H1 (cell line): ENCODE results near the gene EYA2. TPM values are rescaled to one million over a fixed set of nuclear protein-coding genes. Genes with fewer than 3 reads are reported as not detected.

Source experiments
- CTCF ChIA-PET: fragments of 300-600 bp; sonication (Branson Sonifier 250); formaldehyde crosslinking; loops from one replicate; lab custom pipeline; 2021; ENCODE audit not compliant: partially characterized antibody; lab: Charles Lee
- POLR2A ChIA-PET: fragments of 300-600 bp; sonication (Branson Sonifier 250); formaldehyde crosslinking; loops from one replicate; lab custom pipeline; 2021; ENCODE audit warnings: inconsistent platforms; ENCODE audit not compliant: partially characterized antibody; lab: Charles Lee
- DNase-seq, 2 experiments: peaks; one replicate each; pipeline versions ENCODE4 v3.0.0 to v3.0.0-alpha.2; 2010 to 2022; ENCODE audit warnings: low spot score in 2 of 2, low read depth in 1 of 2, mixed read lengths in 1 of 2
- FAIRE-seq: peaks from 2 replicates; lab custom pipeline; 2011; peaks lifted over from hg19 to GRCh38; lab: Jason Lieb, UNC
- H2AFZ ChIP-seq: 2 replicates; pipeline ENCODE4 v1.8.1; 2012; ENCODE audit warnings: low read length, inconsistent platforms
- H2AK5ac ChIP-seq: 2 replicates; pipeline ENCODE4 v1.6.1; 2013; ENCODE audit warnings: low read depth, low read length
- H2BK120ac ChIP-seq: replicated peaks from 2 replicates; pipeline ENCODE3; 2013; ENCODE audit warnings: low read depth, low read length, inconsistent platforms
- H2BK12ac ChIP-seq: 2 replicates; pipeline ENCODE4 v1.6.1; 2013; ENCODE audit warnings: low read depth, low read length
- H2BK15ac ChIP-seq: 2 replicates; pipeline ENCODE4 v1.6.1; 2013; ENCODE audit warnings: low read length
- H2BK20ac ChIP-seq: 2 replicates; pipeline ENCODE4 v1.6.1; 2013; ENCODE audit warnings: low read length
- H2BK5ac ChIP-seq: 2 replicates; pipeline ENCODE4 v1.6.1; 2013; ENCODE audit warnings: low read depth, low read length
- H3K14ac ChIP-seq: 2 replicates; pipeline ENCODE4 v1.6.1; 2013; ENCODE audit warnings: inconsistent platforms; ENCODE audit not compliant: insufficient read length
- H3K18ac ChIP-seq: 2 replicates; pipeline ENCODE4 v1.6.1; 2013; ENCODE audit warnings: low read length; ENCODE audit errors: extremely low read depth
- H3K23ac ChIP-seq: 2 replicates; pipeline ENCODE4 v1.6.1; 2013; ENCODE audit warnings: inconsistent platforms; ENCODE audit not compliant: insufficient read length
- H3K23me2 ChIP-seq: 2 replicates; pipeline ENCODE4 v1.6.1; 2013; ENCODE audit warnings: low read depth, low read length
- H3K27ac ChIP-seq: 2 replicates; pipeline ENCODE4 v1.6.1; 2011; ENCODE audit warnings: low read depth, low read length, inconsistent platforms
- H3K27me3 ChIP-seq, 4 experiments: replicated peaks in 1 of 4; 1 replicate in 1 of 4; 2 replicates in 3 of 4; pipeline versions ENCODE4 v1.6.1 to v1.8.1; 2011 to 2013; ENCODE audit warnings: low read length in 3 of 4, mild to moderate bottlenecking in 3 of 4, inconsistent platforms in 2 of 4, mixed read lengths in 2 of 4, moderate library complexity in 1 of 4; ENCODE audit not compliant: control insufficient read depth in 3 of 4, insufficient read depth in 3 of 4; ENCODE audit errors: extremely low read depth in 1 of 4
- H3K36me3 ChIP-seq, 4 experiments: 2 replicates each; pipeline versions ENCODE4 v1.6.1 to v1.8.1; 2011 to 2013; ENCODE audit warnings: mild to moderate bottlenecking in 4 of 4, low read length in 3 of 4, moderate library complexity in 2 of 4, control low read depth in 1 of 4, inconsistent platforms in 1 of 4; ENCODE audit not compliant: insufficient read depth in 4 of 4, control insufficient read depth in 2 of 4
- H3K4ac ChIP-seq: replicated peaks from 2 replicates; pipeline ENCODE3; 2013; ENCODE audit warnings: low read length, low read depth, mixed read lengths, inconsistent platforms; ENCODE audit not compliant: insufficient read length
- H3K4me1 ChIP-seq, 4 experiments: replicated peaks in 1 of 4; 1 replicate in 1 of 4; 2 replicates in 3 of 4; pipeline versions ENCODE4 v1.6.1 to v1.8.1; 2011 to 2013; ENCODE audit warnings: low read length in 3 of 4, inconsistent platforms in 2 of 4, mixed read lengths in 1 of 4; ENCODE audit not compliant: insufficient read depth in 4 of 4, control insufficient read depth in 3 of 4
- H3K4me2 ChIP-seq, 2 experiments: 2 replicates each; pipeline versions ENCODE4 v1.6.1 to v1.8.1; 2011 to 2013; ENCODE audit warnings: low read depth in 2 of 2, low read length in 2 of 2, control low read depth in 1 of 2, inconsistent platforms in 1 of 2, mild to moderate bottlenecking in 1 of 2; ENCODE audit not compliant: insufficient read depth in 1 of 2
- H3K4me3 ChIP-seq, 4 experiments: fragments of 200-600, 300-600 bp in 1 of 4; sonication (generic), shearing (Covaris generic), sonication (Bioruptor Twin) in 1 of 4; 2 replicates each; pipeline versions ENCODE4 v1.5.1 to v1.8.1; 2011 to 2016; ENCODE audit warnings: low read length in 4 of 4, low read depth in 3 of 4, control low read depth in 2 of 4, inconsistent platforms in 2 of 4, mild to moderate bottlenecking in 2 of 4, mixed read lengths in 1 of 4, moderate library complexity in 1 of 4; ENCODE audit not compliant: insufficient read depth in 2 of 4; ENCODE audit errors: extremely low read depth in 1 of 4
- H3K56ac ChIP-seq: replicated peaks from 2 replicates; pipeline ENCODE3; 2013; ENCODE audit warnings: low read depth, mild to moderate bottlenecking, mixed read lengths, low read length, inconsistent platforms; ENCODE audit not compliant: insufficient read length
- H3K79me1 ChIP-seq: 2 replicates; pipeline ENCODE4 v1.6.1; 2013; ENCODE audit warnings: low read depth, low read length, control low read depth
- H3K79me2 ChIP-seq, 2 experiments: 2 replicates each; pipeline versions ENCODE4 v1.6.1 to v1.8.1; 2012 to 2013; ENCODE audit warnings: low read length in 2 of 2, mild to moderate bottlenecking in 2 of 2, inconsistent platforms in 1 of 2; ENCODE audit not compliant: insufficient read depth in 2 of 2, control insufficient read depth in 1 of 2
- H3K9ac ChIP-seq, 4 experiments: replicated peaks in 1 of 4; 1 replicate in 1 of 4; 2 replicates in 3 of 4; pipeline versions ENCODE4 v1.6.1 to v1.8.1; 2011 to 2013; ENCODE audit warnings: low read depth in 3 of 4, low read length in 3 of 4, control low read depth in 2 of 4, mild to moderate bottlenecking in 2 of 4, moderate library complexity in 2 of 4, inconsistent platforms in 1 of 4; ENCODE audit errors: extremely low read depth in 1 of 4
- H3K9me3 ChIP-seq, 2 experiments: 2 replicates each; pipeline versions ENCODE4 v1.6.1 to v1.8.1; 2012 to 2013; ENCODE audit warnings: mild to moderate bottlenecking in 2 of 2, moderate library complexity in 2 of 2, control low read depth in 1 of 2, inconsistent platforms in 1 of 2, low read depth in 1 of 2, low read length in 1 of 2, mixed read lengths in 1 of 2; ENCODE audit not compliant: insufficient read depth in 2 of 2
- H4K20me1 ChIP-seq, 2 experiments: replicated peaks in 1 of 2; 2 replicates each; pipeline versions ENCODE3 to v1.8.1; 2011 to 2013; ENCODE audit warnings: inconsistent platforms in 2 of 2, low read length in 2 of 2, mild to moderate bottlenecking in 1 of 2; ENCODE audit not compliant: insufficient read depth in 2 of 2, control insufficient read depth in 1 of 2
- H4K5ac ChIP-seq: 2 replicates; pipeline ENCODE4 v1.6.1; 2013; ENCODE audit warnings: low read length, low read depth, mixed read lengths, inconsistent platforms; ENCODE audit not compliant: insufficient read length
- H4K8ac ChIP-seq: 2 replicates; pipeline ENCODE4 v1.8.0; 2013; ENCODE audit warnings: mild to moderate bottlenecking, moderate library complexity, low read length, inconsistent platforms; ENCODE audit not compliant: insufficient read depth; ENCODE audit errors: extremely low read depth
- H4K91ac ChIP-seq: replicated peaks from 2 replicates; pipeline ENCODE3; 2013; ENCODE audit warnings: low read length, mixed read lengths, inconsistent platforms; ENCODE audit not compliant: insufficient read length
- ASH2L ChIP-seq: fragments of 200-600, 300-600 bp; sonication (generic); IDR thresholded peaks from one replicate; pipeline ENCODE4 v1.7.1; 2017; ENCODE audit warnings: low read length
- BACH1 ChIP-seq: IDR thresholded peaks from 2 replicates; pipeline ENCODE4 v1.6.1; 2012; ENCODE audit warnings: low read length, improper control_type of control experiment
- FOSL1 ChIP-seq: IDR thresholded peaks from 2 replicates; pipeline ENCODE4 v1.6.1; 2011; ENCODE audit warnings: mild to moderate bottlenecking, low read depth, low read length, moderate library complexity; ENCODE audit not compliant: insufficient read depth
- GABPA ChIP-seq: IDR thresholded peaks from 2 replicates; pipeline ENCODE4 v1.6.1; 2011; ENCODE audit warnings: mild to moderate bottlenecking, low read length, moderate library complexity, borderline replicate concordance; ENCODE audit not compliant: insufficient read depth
- GTF2F1 ChIP-seq: IDR thresholded peaks from 2 replicates; pipeline ENCODE4 v1.6.1; 2012; ENCODE audit warnings: low read depth, low read length, improper control_type of control experiment, borderline replicate concordance
- MAX ChIP-seq: IDR thresholded peaks from 2 replicates; pipeline ENCODE4 v1.6.1; 2012; ENCODE audit warnings: inconsistent platforms
- NRF1 ChIP-seq: IDR thresholded peaks from 2 replicates; pipeline ENCODE4 v1.6.1; 2011; ENCODE audit warnings: mild to moderate bottlenecking, low read depth, low read length, improper control_type of control experiment
- RBBP5 ChIP-seq: IDR thresholded peaks from 2 replicates; pipeline ENCODE4 v1.7.1; 2012; ENCODE audit warnings: low read depth, mild to moderate bottlenecking, inconsistent platforms, low read length, moderate library complexity, borderline replicate concordance
- RNF2 ChIP-seq: fragments of 200-900, 300-1000 bp; sonication (generic); IDR thresholded peaks from 2 replicates; pipeline ENCODE4 v1.7.1; 2016; ENCODE audit warnings: borderline replicate concordance, low read depth, mild to moderate bottlenecking, antibody characterized with exemption, low read length; ENCODE audit not compliant: poor library complexity, severe bottlenecking; ENCODE audit errors: missing control alignments
- SIX5 ChIP-seq: IDR thresholded peaks from 2 replicates; pipeline ENCODE4 v1.6.1; 2011; ENCODE audit warnings: mild to moderate bottlenecking, low read depth, low read length
- SP4 ChIP-seq: IDR thresholded peaks from 2 replicates; pipeline ENCODE4 v1.6.1; 2012; ENCODE audit warnings: low read length, inconsistent platforms
- TCF12 ChIP-seq: IDR thresholded peaks from 2 replicates; pipeline ENCODE4 v1.6.1; 2011; ENCODE audit warnings: low read depth, mild to moderate bottlenecking, low read length
- TEAD4 ChIP-seq: IDR thresholded peaks from 2 replicates; pipeline ENCODE4 v1.6.1; 2012; ENCODE audit warnings: low read depth, low read length, inconsistent platforms, mixed read lengths
- WGBS, 2 experiments: shearing (Covaris generic) in 1 of 2; methylation state at CpG; one replicate each; pipeline versions ENCODE4 v1.1.6 to v1.1.7; 2013 to 2015; ENCODE audit warnings: low lambda C conversion rate in 2 of 2, mixed read lengths in 2 of 2, inconsistent platforms in 1 of 2, low coverage in 1 of 2, missing lambda C conversion rate in 1 of 2; ENCODE audit not compliant: insufficient replicate concordance in 2 of 2, insufficient coverage in 1 of 2, insufficient read length in 1 of 2; ENCODE audit errors: extremely low coverage in 1 of 2, missing lambda C conversion rate in 1 of 2; 5-methylcytosine and 5-hydroxymethylcytosine counted together
- polyA plus RNA-seq, 7 experiments: library from polyadenylated mRNA; depleted of rRNA in 3 of 7; stranded (reverse) in 5 of 7; unstranded in 2 of 7; fragments of >200 nt in 5 of 7; fragments of 200-250 nt in 2 of 7; gene quantifications; 1 replicate in 5 of 7; 2 replicates in 1 of 7; 4 replicates in 1 of 7; pipeline versions ENCODE4 v1.2.1 to v1.2.3, GENCODE V29; 2011 to 2013; ENCODE audit warnings: missing spikeins in 2 of 7, mixed read lengths in 2 of 7
- total RNA-seq: library from RNA; stranded (reverse); fragmentation: NEBNext Ultra II Directional; extraction: Animal tissue kit (Norgen Biotek cat#: 25700); gene quantifications from 2 replicates; pipeline ENCODE4 v1.2.1, GENCODE V29; 2021

The EYA2 gene
- total and polyA plus RNA-seq, 2 of the 8 experiments (the other 6 are each of a cell fraction or from before 2014, with no cell fraction given), result 1.6 to 1.7 TPM

- no peak overlapping the region for H3K27ac ChIP-seq
- no peak overlapping the region for H2BK12ac ChIP-seq
- WGBS, 2 experiments, result 83% methylated on average over 5 of the region's 5 CpGs; no CpG with 5 or more reads in 1 of the 2 experiments
- no peak overlapping the region for H3K14ac ChIP-seq
- H2BK15ac ChIP-seq, result no peak overlapping the region
- no peak overlapping the region for H2BK5ac ChIP-seq
- no peaks in the 10 kb centered on the region for H3K23me2 ChIP-seq
- no peak overlapping the region for H3K9ac ChIP-seq
- H2AK5ac ChIP-seq, result no peak overlapping the region
- H3K4me1 ChIP-seq, result peaks cover 0 to 3% (median 0%) of the 10 kb centered on the region in 4 experiments; a peak in 1 of 7 replicates
- H3K56ac ChIP-seq, result no peak overlapping the region
- H3K36me3 ChIP-seq, result no peaks in the 10 kb centered on the region
- no peak for DNase-seq
- H2BK20ac ChIP-seq, result no peak overlapping the region
- H3K27me3 ChIP-seq, result no peaks in the 10 kb centered on the region
- ChIA-PET POLR2A (no interaction called here), CTCF (interaction anchor here (0.6 kb wide), 1 partner anchor 248 kb away, joined by 3 read pairs; no protein-coding TSS in a partner anchor)
- no peak overlapping the region for H4K8ac ChIP-seq
- no peak overlapping the region for H3K23ac ChIP-seq
- H2AFZ ChIP-seq, result no peak overlapping the region
- no peaks in the 10 kb centered on the region for H4K20me1 ChIP-seq
- H3K4me2 ChIP-seq, result no peak overlapping the region
- H3K4me3 ChIP-seq, result no peak overlapping the region
- H3K18ac ChIP-seq, result no peak overlapping the region
- H4K91ac ChIP-seq, result no peak overlapping the region
- TF ChIP-seq BACH1, result no peak
- TF ChIP-seq SP4, result no peak
- TF ChIP-seq GTF2F1, result no peak
- TF ChIP-seq MAX, result no peak
- no peak for TF ChIP-seq FOSL1
- no peak for TF ChIP-seq NRF1
- no peak for TF ChIP-seq RBBP5
- no peak for TF ChIP-seq TCF12
- TF ChIP-seq TEAD4, result no peak
- no peak for TF ChIP-seq GABPA
- TF ChIP-seq RNF2, result no peak
- no peak for TF ChIP-seq SIX5
- TF ChIP-seq ASH2L, result no peak
- H3K9me3 ChIP-seq, result no peaks in the 10 kb centered on the region; a peak in 1 of 4 replicates
- no peak for FAIRE-seq
- H3K4ac ChIP-seq, result no peak overlapping the region
- no peaks in the 10 kb centered on the region for H3K79me1 ChIP-seq
- no peak overlapping the region for H2BK120ac ChIP-seq
- H3K79me2 ChIP-seq, result no peaks in the 10 kb centered on the region
- H4K5ac ChIP-seq, result no peak overlapping the region
Measured at GRCh38 chr20:46905364-46906125, 10.9 kb downstream of the EYA2 start.
